GM12892 (cell line): ENCODE data around the gene TRMT44.

Experiments
- POLR2A ChIP-seq: IDR thresholded peaks from 2 replicates; pipeline ENCODE4 v1.6.1; 2011; ENCODE audit warnings: low read depth, low read length, control low read depth
- POLR2AphosphoS5 ChIP-seq: IDR thresholded peaks from 2 replicates; pipeline ENCODE4 v1.6.1; 2011; ENCODE audit warnings: low read depth, low read length, control low read depth

GRCh38 chr4:8515316-8516060, 74.9 kb downstream of the TRMT44 start:
- no peak for TF ChIP-seq POLR2A
- no peak for TF ChIP-seq POLR2AphosphoS5
